Activated T-cell treated with anti-CD3 and anti-CD28 coated beads, Interleukin-2, amount 50 U/mL, for 24 hours (primary cell): ENCODE results near the gene SYT13.
A peak's percentile ranks its signal among the peaks of the same experiment; 100 is the strongest.

Experiments used
- DNase-seq: peaks from one replicate; pipeline ENCODE4 v3.0.0-alpha.2; 2020
- H3K27ac Mint-ChIP-seq: 2 replicates; pipeline ENCODE4 v1.8.0; 2020; ENCODE audit warnings: mild to moderate bottlenecking, mixed read lengths
- H3K27me3 Mint-ChIP-seq: 2 replicates; pipeline ENCODE4 v1.8.0; 2020; ENCODE audit warnings: mixed read lengths
- H3K36me3 Mint-ChIP-seq: 2 replicates; pipeline ENCODE4 v1.8.0; 2020; ENCODE audit warnings: low read depth, mixed read lengths
- H3K4me1 Mint-ChIP-seq: 2 replicates; pipeline ENCODE4 v1.8.0; 2020; ENCODE audit warnings: low read depth, mixed read lengths
- H3K4me3 Mint-ChIP-seq: 2 replicates; pipeline ENCODE4 v1.8.0; 2020; ENCODE audit warnings: mild to moderate bottlenecking, moderate library complexity, mixed read lengths
- H3K9me3 Mint-ChIP-seq: 2 replicates; pipeline ENCODE4 v1.8.0; 2020; ENCODE audit warnings: mixed read lengths

Gene SYT13

DNA sequence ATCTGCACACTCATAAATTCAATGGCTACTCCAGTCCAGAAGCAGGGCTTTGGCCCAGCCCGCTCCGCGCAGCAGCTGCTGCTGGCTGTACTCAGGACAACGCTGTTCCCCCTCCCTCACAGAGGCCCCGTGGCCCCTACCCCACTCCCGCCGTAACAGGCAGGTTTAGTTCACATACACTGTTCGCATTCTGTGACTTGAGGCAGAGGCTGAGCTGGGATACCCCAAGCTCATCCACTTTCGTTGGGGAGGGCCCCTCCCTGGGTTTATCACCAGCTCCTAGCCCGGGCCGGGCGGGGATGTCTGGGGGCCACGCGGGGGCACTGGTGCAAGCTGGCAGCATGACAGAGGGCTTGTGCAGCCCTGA is 52.4 kb downstream of the SYT13 start:
- no peaks in the 10 kb centered on the region for H3K36me3 Mint-ChIP-seq
- H3K4me3 Mint-ChIP-seq, result no peak overlapping the region
- no peaks in the 10 kb centered on the region for H3K4me1 Mint-ChIP-seq
- H3K9me3 Mint-ChIP-seq, result no peaks in the 10 kb centered on the region
- peaks cover 22% of the 10 kb centered on the region for H3K27me3 Mint-ChIP-seq
- no peak overlapping the region for H3K27ac Mint-ChIP-seq
- no peak for DNase-seq

DNA sequence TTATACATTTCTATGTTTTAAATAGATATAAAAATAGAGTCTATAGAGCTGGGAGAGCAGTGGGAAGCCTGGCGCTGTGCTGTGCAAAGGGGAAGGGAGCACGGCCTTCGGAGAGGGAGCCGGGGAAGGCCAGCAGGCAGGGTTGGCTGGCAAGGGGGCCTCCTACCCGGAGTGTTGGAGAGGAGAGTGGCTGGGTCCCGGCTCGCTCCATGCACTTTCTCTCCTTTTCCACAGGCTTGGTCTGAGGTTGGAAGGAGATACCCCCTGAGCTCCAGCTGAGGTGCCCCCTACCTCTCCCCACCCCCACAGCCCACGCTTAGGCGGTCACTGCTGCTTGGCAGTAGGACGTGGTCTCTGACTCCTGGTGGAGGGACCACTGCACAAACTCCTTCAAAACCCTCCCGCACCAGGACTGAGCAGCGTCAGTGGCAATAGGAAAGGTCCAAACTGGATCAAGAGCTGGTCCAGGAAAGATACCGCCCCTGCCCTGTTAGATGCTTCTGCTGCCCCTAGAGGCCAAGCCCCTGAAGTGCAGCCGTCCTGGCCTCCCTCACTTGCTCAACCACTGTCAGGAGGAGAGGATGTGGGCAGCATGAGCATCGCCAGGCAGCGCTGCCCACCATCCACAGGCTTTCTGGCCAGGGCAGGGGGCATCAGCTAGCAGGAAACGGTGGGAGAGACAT is 52.9 kb downstream of the SYT13 start:
- no peaks in the 10 kb centered on the region for H3K36me3 Mint-ChIP-seq
- peaks cover 21% of the 10 kb centered on the region for H3K27me3 Mint-ChIP-seq
- H3K9me3 Mint-ChIP-seq, result no peaks in the 10 kb centered on the region
- DNase-seq, result peak; percentile 78
- no peak overlapping the region for H3K27ac Mint-ChIP-seq
- H3K4me3 Mint-ChIP-seq, result no peak overlapping the region
- H3K4me1 Mint-ChIP-seq, result no peaks in the 10 kb centered on the region

DNA sequence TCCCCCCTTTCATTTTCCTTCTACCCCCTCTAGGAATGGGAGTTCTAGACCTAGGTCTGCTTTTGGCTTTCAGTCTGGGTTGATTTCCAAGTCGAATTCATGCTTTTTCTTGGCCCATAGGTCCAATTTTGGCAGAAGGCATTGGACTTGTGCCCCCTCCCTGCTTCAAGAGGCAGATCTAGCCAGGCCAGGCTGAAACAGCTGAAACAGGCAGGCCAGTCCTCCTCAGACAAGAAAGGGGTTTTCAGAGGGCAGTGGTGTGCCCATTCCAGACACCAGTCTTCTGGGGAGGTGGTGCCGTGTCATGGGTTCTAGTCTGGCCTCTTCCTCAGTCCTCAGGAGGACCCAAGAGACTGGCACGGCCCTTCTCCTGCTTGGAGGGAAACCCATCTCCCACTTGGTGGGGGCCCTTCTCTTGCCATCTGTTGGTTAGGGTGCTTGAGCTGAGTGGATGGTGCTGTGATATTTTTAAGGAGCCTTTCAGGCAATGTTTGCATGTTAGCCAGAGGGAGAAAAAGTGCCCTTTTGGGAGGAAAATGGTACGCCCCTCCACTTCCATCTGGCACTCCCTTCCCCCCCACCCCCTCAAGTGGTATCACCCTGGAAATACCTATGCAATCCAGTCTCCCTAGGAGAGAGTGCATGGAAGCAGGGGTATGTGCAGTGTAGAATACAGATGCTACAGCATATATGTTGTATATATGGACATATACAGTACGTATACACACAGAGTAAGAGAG is 53.6 kb downstream of the SYT13 start:
- Mint-ChIP-seq H3K27me3 (peaks cover 15% of the 10 kb centered on the region), H3K27ac (no peak overlapping the region), H3K9me3 (no peaks in the 10 kb centered on the region), H3K36me3 (peaks cover 3% of the 10 kb centered on the region), H3K4me1 (no peaks in the 10 kb centered on the region), H3K4me3 (no peak overlapping the region)
- no peak for DNase-seq

DNA sequence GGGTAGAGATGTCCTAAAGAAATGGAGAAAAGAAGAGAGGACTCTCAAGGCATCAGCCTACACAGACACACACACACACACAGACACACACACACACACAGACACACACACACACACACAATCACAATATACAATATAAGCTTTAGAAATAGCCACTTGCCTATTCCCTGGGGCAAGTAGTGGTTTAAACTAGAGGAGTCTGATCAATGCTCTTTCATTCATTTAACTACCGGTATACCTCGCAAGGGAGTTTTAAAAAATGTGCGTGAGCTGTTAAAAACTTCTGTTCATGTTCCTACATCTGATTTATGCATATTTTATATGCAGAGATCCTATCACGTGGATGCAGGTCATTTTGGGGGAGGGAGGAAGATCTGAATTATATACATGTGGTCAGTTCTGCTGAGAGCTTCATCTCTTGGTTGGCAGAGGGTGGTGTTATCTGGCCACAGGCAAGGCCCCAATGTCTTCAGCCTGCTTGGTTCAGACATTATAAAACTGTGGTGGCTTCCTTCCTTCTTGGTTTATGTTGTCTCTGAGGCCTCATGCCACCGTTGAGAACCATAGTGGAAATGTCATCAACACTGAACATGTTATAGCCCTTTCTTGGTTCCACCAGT is 56.6 kb downstream of the SYT13 start:
- no peak overlapping the region for H3K4me3 Mint-ChIP-seq
- no peaks in the 10 kb centered on the region for H3K9me3 Mint-ChIP-seq
- no peaks in the 10 kb centered on the region for H3K4me1 Mint-ChIP-seq
- peaks cover 24% of the 10 kb centered on the region for H3K36me3 Mint-ChIP-seq
- H3K27me3 Mint-ChIP-seq, result no peaks in the 10 kb centered on the region
- no peak overlapping the region for H3K27ac Mint-ChIP-seq
- no peak for DNase-seq

- DNase-seq, result no peak
- Mint-ChIP-seq H3K9me3 (no peaks in the 10 kb centered on the region), H3K27ac (no peak overlapping the region), H3K36me3 (peaks cover 26% of the 10 kb centered on the region), H3K4me1 (no peaks in the 10 kb centered on the region), H3K27me3 (no peaks in the 10 kb centered on the region), H3K4me3 (no peak overlapping the region)
Observed at GRCh38 chr11:45227836-45228235, 58.3 kb downstream of the SYT13 start.

GRCh38 chr11:45226901-45227300 is 59.2 kb downstream of the SYT13 start:
- no peak overlapping the region for H3K27ac Mint-ChIP-seq
- H3K4me3 Mint-ChIP-seq, result no peak overlapping the region
- H3K9me3 Mint-ChIP-seq, result no peaks in the 10 kb centered on the region
- DNase-seq, result no peak
- peaks cover 26% of the 10 kb centered on the region for H3K36me3 Mint-ChIP-seq
- no peaks in the 10 kb centered on the region for H3K27me3 Mint-ChIP-seq
- no peaks in the 10 kb centered on the region for H3K4me1 Mint-ChIP-seq

DNA sequence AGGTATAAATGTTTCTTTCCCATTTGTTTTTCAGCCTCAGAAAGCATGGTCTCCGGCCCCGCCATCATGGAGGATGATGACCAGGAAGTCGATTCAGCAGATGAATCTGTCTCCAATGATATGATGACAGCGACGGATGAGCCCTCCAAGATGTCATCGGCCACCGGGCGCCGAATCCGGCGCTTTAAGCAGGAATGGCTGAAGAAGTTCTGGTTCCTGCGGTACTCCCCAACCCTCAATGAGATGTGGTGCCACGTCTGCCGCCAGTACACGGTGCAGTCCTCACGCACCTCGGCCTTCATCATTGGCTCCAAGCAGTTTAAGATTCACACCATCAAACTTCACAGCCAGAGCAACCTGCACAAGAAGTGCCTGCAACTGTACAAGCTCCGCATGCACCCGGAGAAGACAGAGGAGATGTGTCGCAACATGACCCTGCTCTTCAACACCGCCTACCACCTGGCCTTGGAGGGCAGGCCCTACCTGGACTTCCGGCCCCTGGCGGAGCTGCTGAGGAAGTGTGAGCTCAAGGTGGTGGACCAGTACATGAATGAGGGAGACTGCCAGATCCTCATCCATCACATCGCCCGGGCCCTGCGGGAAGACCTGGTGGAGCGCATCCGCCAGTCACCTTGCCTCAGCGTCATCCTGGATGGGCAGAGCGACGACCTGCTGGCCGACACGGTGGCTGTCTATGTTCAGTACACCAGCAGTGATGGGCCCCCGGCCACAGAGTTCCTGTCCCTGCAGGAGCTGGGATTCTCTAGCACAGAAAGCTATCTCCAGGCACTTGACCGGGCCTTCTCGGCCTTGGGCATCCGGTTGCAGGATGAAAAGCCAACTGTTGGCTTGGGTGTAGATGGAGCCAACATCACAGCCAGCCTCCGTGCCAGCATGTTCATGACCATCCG is 59.9 kb downstream of the SYT13 start:
- no peaks in the 10 kb centered on the region for H3K27me3 Mint-ChIP-seq
- no peaks in the 10 kb centered on the region for H3K9me3 Mint-ChIP-seq
- H3K4me3 Mint-ChIP-seq, result no peak overlapping the region
- peaks cover 26% of the 10 kb centered on the region for H3K36me3 Mint-ChIP-seq
- no peak overlapping the region for H3K27ac Mint-ChIP-seq
- DNase-seq, result no peak
- no peaks in the 10 kb centered on the region for H3K4me1 Mint-ChIP-seq

DNA sequence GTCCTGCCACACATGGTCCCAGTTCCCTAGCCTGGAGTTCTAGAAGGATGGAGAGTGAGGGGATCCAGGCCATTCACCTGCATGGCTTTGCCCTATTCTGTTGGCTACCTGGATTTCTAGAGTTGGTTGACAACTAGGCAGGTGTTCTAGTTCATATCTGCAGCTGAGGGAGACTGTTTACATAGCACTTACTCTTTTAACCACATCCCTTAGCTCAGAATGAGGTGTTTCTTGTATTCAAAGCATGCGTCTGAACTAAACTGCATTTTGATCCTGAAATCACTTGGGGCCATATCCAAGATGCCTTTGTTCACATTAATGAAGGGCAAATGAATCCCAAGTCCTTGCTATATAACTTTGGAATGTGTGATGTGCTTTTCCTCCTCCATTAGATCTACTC is 60.9 kb downstream of the SYT13 start:
- DNase-seq, result no peak
- Mint-ChIP-seq H3K4me3 (no peak overlapping the region), H3K9me3 (no peaks in the 10 kb centered on the region), H3K36me3 (peaks cover 29% of the 10 kb centered on the region), H3K27ac (no peak overlapping the region), H3K27me3 (no peaks in the 10 kb centered on the region), H3K4me1 (no peaks in the 10 kb centered on the region)

GRCh38 chr11:45224766-45225165 is 61.4 kb downstream of the SYT13 start:
- no peaks in the 10 kb centered on the region for H3K27me3 Mint-ChIP-seq
- H3K9me3 Mint-ChIP-seq, result no peaks in the 10 kb centered on the region
- no peak for DNase-seq
- no peak overlapping the region for H3K27ac Mint-ChIP-seq
- H3K4me1 Mint-ChIP-seq, result no peaks in the 10 kb centered on the region
- H3K4me3 Mint-ChIP-seq, result no peak overlapping the region
- peaks cover 32% of the 10 kb centered on the region for H3K36me3 Mint-ChIP-seq

DNA sequence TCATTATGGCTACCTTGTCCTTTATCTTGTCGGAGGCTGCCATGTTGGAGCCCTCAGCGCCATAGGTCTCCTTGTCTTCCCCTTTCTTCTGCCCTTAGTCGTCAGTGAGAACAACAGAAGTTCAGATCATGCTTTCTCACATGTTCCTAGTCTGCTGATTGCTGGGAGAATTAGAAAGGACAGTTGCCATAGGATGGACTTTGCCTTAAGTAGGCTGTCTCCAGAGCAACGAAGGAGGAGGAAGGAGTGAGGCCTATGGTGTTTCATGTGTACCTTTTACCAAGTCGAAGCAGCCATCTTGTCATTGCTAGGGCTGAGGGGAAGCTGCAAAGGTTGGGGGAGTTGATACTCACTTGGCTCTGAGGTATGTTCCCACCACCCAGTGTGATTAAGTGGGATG is 62.6 kb downstream of the SYT13 start:
- Mint-ChIP-seq H3K36me3 (peaks cover 32% of the 10 kb centered on the region), H3K9me3 (no peaks in the 10 kb centered on the region), H3K4me1 (no peaks in the 10 kb centered on the region), H3K27ac (no peak overlapping the region), H3K4me3 (no peak overlapping the region), H3K27me3 (no peaks in the 10 kb centered on the region)
- DNase-seq, result no peak

DNA sequence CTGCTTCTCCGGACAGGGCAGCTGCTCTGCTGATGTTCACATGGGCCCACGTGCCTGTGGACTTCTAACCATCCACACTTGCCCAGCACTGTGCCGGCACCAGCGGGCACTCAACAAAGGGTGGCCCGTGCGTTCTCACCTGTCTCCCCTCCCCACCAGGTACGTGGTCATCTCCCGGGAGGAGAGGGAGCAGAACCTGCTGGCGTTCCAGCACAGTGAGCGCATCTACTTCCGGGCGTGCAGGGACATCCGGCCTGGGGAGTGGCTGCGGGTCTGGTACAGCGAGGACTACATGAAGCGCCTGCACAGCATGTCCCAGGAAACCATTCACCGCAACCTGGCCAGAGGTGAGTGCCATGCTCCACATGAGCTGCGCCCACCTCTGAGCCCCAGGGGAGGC is 66.7 kb downstream of the SYT13 start:
- H3K27ac Mint-ChIP-seq, result no peak overlapping the region
- H3K4me1 Mint-ChIP-seq, result peaks cover 2% of the 10 kb centered on the region
- no peaks in the 10 kb centered on the region for H3K27me3 Mint-ChIP-seq
- H3K36me3 Mint-ChIP-seq, result peaks cover 7% of the 10 kb centered on the region
- no peak overlapping the region for H3K4me3 Mint-ChIP-seq
- H3K9me3 Mint-ChIP-seq, result no peaks in the 10 kb centered on the region
- no peak for DNase-seq

DNA sequence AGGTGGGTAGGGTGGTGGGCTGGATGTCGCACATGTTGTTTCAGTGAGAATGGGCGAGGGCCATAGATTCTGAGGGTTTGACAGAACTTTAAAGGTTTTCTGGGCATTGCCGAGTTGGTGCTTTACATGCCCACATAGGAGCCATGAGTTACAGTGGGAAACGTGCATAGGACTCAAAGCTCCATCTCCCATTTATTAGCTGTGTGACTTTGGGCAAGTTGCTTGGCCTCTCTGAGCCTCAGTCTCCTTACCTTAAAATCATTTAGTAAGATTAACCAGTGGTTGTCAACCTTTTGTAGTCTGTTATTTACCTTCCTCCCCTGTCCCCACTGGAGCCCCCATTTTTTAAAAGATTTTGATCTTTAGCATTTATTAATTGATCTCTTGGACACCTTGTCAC is 67.4 kb downstream of the SYT13 start:
- Mint-ChIP-seq H3K27me3 (no peaks in the 10 kb centered on the region), H3K27ac (no peak overlapping the region), H3K9me3 (no peaks in the 10 kb centered on the region), H3K4me3 (no peak overlapping the region), H3K4me1 (peaks cover 2% of the 10 kb centered on the region), H3K36me3 (peaks cover 5% of the 10 kb centered on the region)
- DNase-seq, result no peak

- Mint-ChIP-seq H3K9me3 (no peaks in the 10 kb centered on the region), H3K4me3 (no peak overlapping the region), H3K27me3 (no peaks in the 10 kb centered on the region), H3K27ac (no peak overlapping the region), H3K36me3 (peaks cover 10% of the 10 kb centered on the region), H3K4me1 (peaks cover 2% of the 10 kb centered on the region)
- DNase-seq, result no peak
Observed at GRCh38 chr11:45217991-45218390, 68.2 kb downstream of the SYT13 start.

GRCh38 chr11:45216901-45217300 is 69.2 kb downstream of the SYT13 start:
- H3K36me3 Mint-ChIP-seq, result peaks cover 11% of the 10 kb centered on the region
- H3K4me1 Mint-ChIP-seq, result peaks cover 2% of the 10 kb centered on the region
- H3K9me3 Mint-ChIP-seq, result no peaks in the 10 kb centered on the region
- H3K4me3 Mint-ChIP-seq, result no peak overlapping the region
- H3K27me3 Mint-ChIP-seq, result no peaks in the 10 kb centered on the region
- no peak for DNase-seq
- H3K27ac Mint-ChIP-seq, result no peak overlapping the region
